Gastrocnemius medialis (tissue), 4 donors: ENCODE measurements around the gene SOHLH1. TPM values are rescaled to one million over a fixed set of nuclear protein-coding genes. Genes with fewer than 3 reads are reported as not detected.

Experiments used
- ATAC-seq, 2 donors: fragments of 150-250 bp; one replicate each; pipeline ENCODE4 v1.9.1; 2016
- DNase-seq, 2 donors: peaks; one replicate each; pipeline ENCODE4 v3.0.0-alpha.2; 2019
- H3K27ac ChIP-seq, 4 donors: fragments of 200-600 bp; sonication (generic); 1 replicate in 1 of 4; 2 replicates in 3 of 4; pipeline ENCODE4 v1.5.1; 2016 to 2018; ENCODE audit warnings: mild to moderate bottlenecking in 2 of 4, moderate library complexity in 1 of 4
- H3K27me3 ChIP-seq, 3 donors: fragments of 200-600 bp; sonication (generic) in 2 of 3; 1 replicate in 1 of 3; 2 replicates in 2 of 3; pipeline versions ENCODE4 v1.5.1 to v1.6.0; 2016 to 2019; ENCODE audit warnings: mild to moderate bottlenecking in 1 of 3, moderate library complexity in 1 of 3
- H3K36me3 ChIP-seq, 2 donors: fragments of 200-600 bp; sonication (generic) in 1 of 2; one replicate each; pipeline ENCODE4 v1.5.1; 2017 to 2018
- H3K4me1 ChIP-seq, 2 donors: fragments of 200-600 bp; sonication (generic) in 1 of 2; one replicate each; pipeline ENCODE4 v1.5.1; 2016 to 2017; ENCODE audit warnings: mild to moderate bottlenecking in 2 of 2
- H3K4me3 ChIP-seq, 4 donors: fragments of 200-600 bp; sonication (generic) in 3 of 4; 1 replicate in 1 of 4; 2 replicates in 3 of 4; pipeline ENCODE4 v1.5.1; 2016 to 2019; ENCODE audit warnings: mild to moderate bottlenecking in 2 of 4
- H3K9me3 ChIP-seq, 3 donors: fragments of 200-600 bp; sonication (generic) in 2 of 3; 1 replicate in 1 of 3; 2 replicates in 2 of 3; pipeline ENCODE4 v1.5.1; 2016 to 2019
- CTCF ChIP-seq, 5 experiments: fragments of 450-650 bp in 3 of 5; fragments of 200-600 bp in 2 of 5; sonication (generic) in 2 of 5; IDR thresholded peaks in 4 of 5; conservative IDR thresholded peaks in 1 of 5; 1 replicate in 4 of 5; 2 replicates in 1 of 5; pipeline ENCODE4 v1.5.1; 2016 to 2019; ENCODE audit warnings: antibody characterized with exemption in 5 of 5, mild to moderate bottlenecking in 3 of 5, moderate library complexity in 3 of 5
- POLR2A ChIP-seq, 2 donors: fragments of 450-650 bp; IDR thresholded peaks; one replicate each; pipeline ENCODE4 v1.6.1; 2017; ENCODE audit warnings: antibody characterized with exemption in 2 of 2, mild to moderate bottlenecking in 2 of 2, moderate library complexity in 2 of 2
- in situ Hi-C, 4 donors: fragments of 200-750 bp; cut with MboI; loops; one replicate each; pipeline versions ENCODE4 v1.15.0 to v1.8.0; 2017; ENCODE audit warnings: low sequenced_read_pairs in 4 of 4
- intact Hi-C: fragments of 100-400 bp; cut with DNase I; formaldehyde crosslinking; loops from one replicate; pipeline ENCODE4 v1.15.1; 2023; ENCODE audit warnings: low total_unique reads
- total RNA-seq, 4 donors: library from RNA; depleted of rRNA; stranded (reverse); fragments of >200 nt; gene quantifications; one replicate each; pipeline versions ENCODE4 v1.1.0 to v1.2.3, GENCODE V29; 2016

Gene SOHLH1
- total RNA-seq, 4 donors from 2014 or later = not detected

- Histone ChIP-seq H3K4me3 (no peak overlapping the region), H3K9me3 (no peaks in the 10 kb centered on the region), H3K27me3 (peaks cover 0 to 3% (median 0%) of the 10 kb centered on the region in 3 donors), H3K36me3 (no peaks in the 10 kb centered on the region), H3K4me1 (peaks cover 0 to 8% of the 10 kb centered on the region in 2 donors), H3K27ac (no peak overlapping the region)
- ATAC-seq = no peak
- TF ChIP-seq POLR2A (IDR thresholded peaks at IDR 0.05) = no peak
- TF ChIP-seq CTCF (IDR thresholded peaks at IDR 0.05 in 4 of 5, conservative IDR thresholded peaks at IDR 0.05 in 1 of 5) = no peak
- no peak for DNase-seq
- intact Hi-C loops (no loop called here), in situ Hi-C loops (no loop called here)
These were observed 1.0 kb downstream of the SOHLH1 start for GRCh38 chr9:135698236-135698635.

- peaks cover 0 to 6% of the 10 kb centered on the region in 2 donors for H3K4me1 ChIP-seq
- no peak for DNase-seq
- ATAC-seq = no peak
- H3K27ac ChIP-seq = no peak overlapping the region
- H3K9me3 ChIP-seq = no peaks in the 10 kb centered on the region
- no peaks in the 10 kb centered on the region for H3K36me3 ChIP-seq
- intact Hi-C loops = no loop called here
- H3K27me3 ChIP-seq = peaks cover 0 to 6% (median 0%) of the 10 kb centered on the region in 3 donors
- TF ChIP-seq CTCF (IDR thresholded peaks at IDR 0.05 in 4 of 5, conservative IDR thresholded peaks at IDR 0.05 in 1 of 5) = no peak
- no peak for TF ChIP-seq POLR2A (IDR thresholded peaks at IDR 0.05)
- in situ Hi-C loops = no loop called here
- H3K4me3 ChIP-seq = no peak overlapping the region
These were observed 2.1 kb downstream of the SOHLH1 start for GRCh38 chr9:135697226-135697625.

GRCh38 chr9:135696446-135696845, 2.8 kb downstream of the SOHLH1 start:
- no peaks in the 10 kb centered on the region for H3K9me3 ChIP-seq
- no peak overlapping the region for H3K27ac ChIP-seq
- no peak for TF ChIP-seq CTCF (IDR thresholded peaks at IDR 0.05 in 4 of 5, conservative IDR thresholded peaks at IDR 0.05 in 1 of 5)
- no peak for TF ChIP-seq POLR2A (IDR thresholded peaks at IDR 0.05)
- intact Hi-C loops (no loop called here), in situ Hi-C loops (no loop called here)
- H3K4me1 ChIP-seq = no peaks in the 10 kb centered on the region
- no peaks in the 10 kb centered on the region for H3K36me3 ChIP-seq
- DNase-seq = no peak
- H3K4me3 ChIP-seq = no peak overlapping the region
- peaks cover 0 to 5% (median 0%) of the 10 kb centered on the region in 3 donors for H3K27me3 ChIP-seq
- ATAC-seq = no peak

GRCh38 chr9:135695642-135696041, 3.6 kb downstream of the SOHLH1 start:
- no peak for ATAC-seq
- in situ Hi-C loops (no loop called here), intact Hi-C loops (no loop called here)
- DNase-seq = no peak
- no peaks in the 10 kb centered on the region for H3K4me1 ChIP-seq
- no peak overlapping the region for H3K4me3 ChIP-seq
- no peak overlapping the region for H3K27ac ChIP-seq
- TF ChIP-seq POLR2A (IDR thresholded peaks at IDR 0.05) = no peak
- TF ChIP-seq CTCF (IDR thresholded peaks at IDR 0.05 in 4 of 5, conservative IDR thresholded peaks at IDR 0.05 in 1 of 5) = no peak
- no peaks in the 10 kb centered on the region for H3K9me3 ChIP-seq
- peaks cover 0 to 5% (median 0%) of the 10 kb centered on the region in 3 donors for H3K27me3 ChIP-seq
- H3K36me3 ChIP-seq = no peaks in the 10 kb centered on the region

GRCh38 chr9:135695036-135695435, 4.2 kb downstream of the SOHLH1 start:
- H3K4me3 ChIP-seq = no peak overlapping the region
- no peak for ATAC-seq
- no peak for DNase-seq
- H3K27ac ChIP-seq = no peak overlapping the region
- H3K4me1 ChIP-seq = no peaks in the 10 kb centered on the region
- peaks cover 0 to 5% (median 0%) of the 10 kb centered on the region in 3 donors for H3K27me3 ChIP-seq
- no peaks in the 10 kb centered on the region for H3K9me3 ChIP-seq
- in situ Hi-C loops (no loop called here), intact Hi-C loops (no loop called here)
- no peak for TF ChIP-seq CTCF (IDR thresholded peaks at IDR 0.05 in 4 of 5, conservative IDR thresholded peaks at IDR 0.05 in 1 of 5)
- no peak for TF ChIP-seq POLR2A (IDR thresholded peaks at IDR 0.05)
- H3K36me3 ChIP-seq = no peaks in the 10 kb centered on the region
